NCI-H1417 treated with DMSO at 0.1 percent for 48 hours (cell line): ENCODE measurements around the gene MX1.
A peak's percentile ranks its signal among the peaks of the same experiment; 100 is the strongest.

Experiments used
- DNase-seq: peaks from one replicate; lab custom pipeline; 2025; lab: John Stamatoyannopoulos, UW

MX1 gene

GRCh38 chr21:41460578-41461527 lies 34.8 kb downstream of the MX1 start:
- DNase-seq: no peak

DNA sequence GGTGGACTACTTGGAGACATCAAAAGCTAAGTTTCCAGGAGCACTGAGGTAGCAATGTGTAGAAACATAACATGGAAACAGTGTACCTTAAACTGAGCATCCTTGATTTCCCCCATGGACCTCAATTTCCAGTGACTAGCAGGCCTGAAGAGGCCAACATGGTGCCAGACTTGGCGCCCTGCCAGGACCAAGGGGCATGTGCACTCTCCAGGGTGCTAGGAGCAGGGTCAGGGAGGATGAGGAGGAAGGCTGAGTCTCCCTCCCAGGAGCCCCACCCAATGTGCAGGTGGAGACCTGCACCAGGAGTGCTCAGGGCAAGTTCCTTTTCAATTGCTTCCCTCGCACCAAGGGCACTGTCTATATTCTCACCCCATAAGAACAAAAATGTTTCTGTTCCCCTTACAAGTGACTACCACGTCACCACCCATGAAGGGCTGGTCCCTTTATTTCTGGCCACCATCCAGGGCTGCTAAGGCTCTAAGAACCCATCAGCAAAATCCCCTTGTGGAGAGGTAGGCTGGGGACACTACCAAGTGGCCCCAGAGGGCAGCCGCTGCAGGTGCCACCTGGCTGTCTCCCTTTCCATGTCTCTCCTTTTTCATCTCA lies 39.2 kb downstream of the MX1 start:
- DNase-seq: no peak

GRCh38 chr21:41466024-41466820 lies 40.2 kb downstream of the MX1 start:
- DNase-seq: no peak

- no peak for DNase-seq
These were observed 44.0 kb downstream of the MX1 start for GRCh38 chr21:41470054-41470453.

DNA sequence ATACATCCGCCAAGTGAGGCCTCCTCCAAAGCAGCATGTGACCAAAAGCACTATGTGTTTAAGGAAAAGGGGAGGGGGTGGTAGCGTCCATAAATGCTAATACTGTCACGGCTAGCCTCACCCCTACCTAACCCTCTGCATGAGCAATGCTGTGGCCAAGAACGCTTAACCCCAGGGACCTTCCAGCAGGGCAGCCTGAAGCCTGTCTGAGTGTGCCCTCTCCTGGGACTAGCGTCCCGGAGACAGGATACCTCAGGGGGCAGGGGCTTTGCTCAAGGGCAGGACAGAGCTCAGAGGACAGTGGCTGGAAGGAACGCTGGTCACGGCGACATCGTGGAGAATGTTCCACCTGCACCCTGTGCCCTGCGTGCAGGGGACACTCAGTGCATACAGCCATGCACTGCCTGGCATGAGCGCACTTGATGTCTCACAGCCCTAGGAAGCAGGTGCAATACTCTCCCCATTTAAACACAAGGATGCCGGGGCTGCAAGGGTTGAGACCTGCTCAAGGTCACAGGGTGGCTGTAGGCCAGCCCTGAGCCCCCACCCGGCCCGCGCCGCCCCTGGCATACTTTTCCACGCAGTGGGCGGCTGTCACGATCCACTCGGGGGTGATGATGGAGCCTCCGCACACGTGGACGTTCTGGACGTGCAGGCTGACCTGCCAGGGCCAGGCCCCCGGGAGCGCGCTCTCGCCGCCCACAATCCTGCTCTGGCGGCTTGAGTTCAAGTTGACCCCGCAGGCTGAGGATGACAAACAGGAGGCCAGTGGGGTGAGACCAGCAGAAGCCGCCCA lies 46.9 kb downstream of the MX1 start:
- DNase-seq: no peak

DNA sequence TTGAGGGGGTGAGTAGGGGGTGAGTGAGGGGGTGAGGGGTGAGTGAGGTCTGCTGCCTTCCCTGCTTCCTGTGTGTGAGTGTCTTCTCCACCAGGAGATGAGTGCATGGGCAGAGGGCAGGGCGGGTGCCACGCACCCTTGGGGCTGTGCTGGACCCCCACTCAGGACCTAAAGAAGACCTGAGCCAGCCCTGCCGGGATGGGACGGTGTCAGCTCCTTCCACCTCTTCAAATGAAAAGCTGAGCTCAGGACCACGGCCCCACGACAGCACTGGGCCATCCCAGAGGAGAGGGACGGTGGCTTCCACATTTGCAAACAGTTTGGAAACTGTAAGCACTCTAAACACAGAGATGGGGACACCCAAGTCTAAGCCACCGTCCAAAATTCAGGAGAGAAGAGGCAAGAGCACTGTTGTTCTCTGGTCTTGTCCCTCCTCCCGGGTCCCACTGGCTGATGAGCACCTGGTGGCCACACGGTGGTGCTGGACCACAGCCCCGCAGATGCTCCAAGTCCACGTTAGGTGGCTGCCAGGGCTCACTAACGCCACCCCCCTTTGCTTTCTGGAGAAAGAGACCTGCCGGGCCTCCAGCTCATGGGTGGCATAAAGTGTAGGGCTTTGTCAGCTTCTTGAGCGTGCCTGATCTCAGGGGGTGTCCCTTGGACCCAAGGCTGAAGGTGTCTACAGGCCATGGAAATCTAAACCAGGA lies 49.8 kb downstream of the MX1 start:
- DNase-seq: no peak

DNA sequence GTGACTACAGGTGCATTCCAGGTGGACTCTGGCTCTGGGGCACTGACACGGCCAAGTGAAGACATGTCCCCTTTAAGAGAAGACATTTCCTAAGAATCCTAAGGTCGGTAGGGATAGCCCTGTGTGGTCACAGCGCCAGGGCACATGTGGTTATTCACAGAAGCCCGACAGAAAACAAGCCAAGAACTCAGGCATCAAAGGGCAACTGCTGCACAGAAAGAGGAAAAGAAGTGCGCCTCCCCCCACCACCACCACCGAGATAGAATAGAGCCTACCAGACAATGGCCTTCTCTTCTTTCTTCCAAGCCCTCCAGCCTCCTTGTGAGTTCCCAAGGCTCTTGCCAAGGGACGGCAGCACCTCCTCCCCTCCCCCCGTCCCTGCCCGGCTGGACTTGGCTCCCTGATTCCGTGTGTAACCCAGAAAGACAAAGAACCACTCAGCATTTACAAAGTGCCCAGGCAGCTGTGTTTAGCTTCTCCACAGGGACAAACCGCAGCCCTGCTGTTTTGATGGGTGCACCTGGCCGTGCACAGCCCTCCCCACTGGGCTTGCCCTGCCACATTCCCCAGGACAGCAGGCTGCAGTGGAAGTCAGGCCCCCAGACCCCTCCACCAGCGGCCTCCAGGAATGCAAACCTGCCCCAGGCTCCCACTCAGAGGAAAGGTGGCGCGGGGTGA lies 51.7 kb downstream of the MX1 start:
- peak; percentile 30 for DNase-seq

- no peak for DNase-seq
These were observed 52.5 kb downstream of the MX1 start for GRCh38 chr21:41478319-41479177.

- no peak for DNase-seq
These were observed 53.6 kb downstream of the MX1 start for GRCh38 chr21:41479686-41480085.

GRCh38 chr21:41480086-41480690 lies 54.1 kb downstream of the MX1 start:
- no peak for DNase-seq

DNA sequence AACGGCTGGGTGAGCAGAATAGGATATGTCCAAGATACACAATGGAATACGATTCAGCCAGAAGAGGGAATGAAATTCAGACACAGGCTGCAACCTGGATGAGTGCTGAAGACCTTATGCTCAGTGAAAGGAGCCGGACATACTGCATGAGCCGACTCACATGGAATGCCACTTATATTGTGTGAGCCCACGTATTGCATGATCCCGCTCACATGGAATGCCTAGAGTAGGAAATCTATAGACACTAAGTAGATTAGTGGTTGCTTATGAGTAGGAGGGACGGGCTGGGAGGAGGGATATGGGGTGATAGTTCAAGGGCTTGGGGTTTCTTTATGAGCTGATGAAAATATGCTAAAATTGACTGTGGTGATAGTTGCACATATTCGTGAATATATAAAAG lies 55.2 kb downstream of the MX1 start:
- DNase-seq: no peak

GRCh38 chr21:41482301-41482700 lies 56.3 kb downstream of the MX1 start:
- no peak for DNase-seq

GRCh38 chr21:41482980-41483379 lies 56.9 kb downstream of the MX1 start:
- no peak for DNase-seq

- no peak for DNase-seq
These were observed 57.4 kb downstream of the MX1 start for GRCh38 chr21:41483415-41483814.

DNA sequence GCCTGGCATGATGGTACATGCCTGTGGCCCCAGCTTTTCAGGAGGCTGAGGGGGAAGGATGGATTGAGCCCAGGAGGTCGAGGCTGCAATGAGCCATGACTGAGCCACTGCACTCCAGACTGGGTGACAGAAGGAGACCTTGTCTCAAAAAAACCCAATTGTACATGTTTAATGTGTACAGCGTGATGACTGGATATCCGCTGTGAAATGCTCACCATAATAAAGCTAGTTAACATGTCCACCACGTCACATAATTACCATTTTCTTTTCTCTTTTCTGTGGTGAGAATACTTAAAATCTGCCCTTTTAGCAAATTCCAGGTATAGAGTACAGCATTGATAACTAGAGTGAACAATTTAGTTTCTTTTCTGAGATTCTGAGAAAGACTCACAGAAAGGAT lies 57.9 kb downstream of the MX1 start:
- DNase-seq: no peak

DNA sequence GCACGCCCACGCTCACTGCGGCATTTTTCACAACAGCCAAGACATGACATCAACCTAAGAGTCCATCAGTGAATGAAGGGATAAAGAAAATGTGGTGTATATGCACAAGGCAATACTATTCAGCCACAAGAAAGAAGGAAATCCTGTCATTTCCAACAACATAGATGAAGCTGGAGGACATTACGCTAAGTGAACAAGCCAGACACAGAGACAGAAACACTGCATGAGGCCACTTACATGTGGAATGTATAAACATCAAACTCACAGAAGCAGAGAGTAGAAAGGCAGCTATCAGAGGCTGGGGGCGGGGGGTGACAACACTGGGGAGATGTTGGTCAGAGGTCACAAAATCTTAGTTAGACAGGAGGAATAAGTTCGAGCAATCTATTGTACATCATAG lies 61.0 kb downstream of the MX1 start:
- DNase-seq: no peak

GRCh38 chr21:41488080-41488479 lies 62.0 kb downstream of the MX1 start:
- no peak for DNase-seq

GRCh38 chr21:41489329-41489728 lies 63.3 kb downstream of the MX1 start:
- DNase-seq: no peak

DNA sequence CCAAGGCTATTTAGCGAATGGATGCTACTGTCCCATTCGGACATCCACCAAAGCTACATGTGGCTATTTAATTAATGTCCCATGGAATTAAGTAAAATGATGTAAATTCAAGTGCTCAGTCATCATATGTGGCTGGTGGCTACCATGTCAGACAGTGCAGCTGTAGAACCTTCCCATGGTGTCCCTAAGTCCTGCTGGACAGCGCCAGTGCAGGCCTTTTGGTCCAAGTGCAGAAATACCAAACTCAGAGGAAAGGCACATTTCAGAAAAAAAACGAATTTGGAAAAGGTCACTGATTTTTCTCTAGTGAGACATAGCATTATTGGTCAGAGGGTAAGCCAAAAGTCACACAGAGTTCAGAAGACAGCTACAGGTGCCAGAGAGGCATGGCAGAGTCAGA lies 64.3 kb downstream of the MX1 start:
- DNase-seq: no peak
